NCI-H82 treated with DMSO at 0.1 percent for 48 hours (cell line): ENCODE data around the gene CALCA.

Experiments
- DNase-seq: peaks from one replicate; lab custom pipeline; 2025; ENCODE audit not compliant: unreplicated experiment; lab: John Stamatoyannopoulos, UW

The CALCA gene

DNA sequence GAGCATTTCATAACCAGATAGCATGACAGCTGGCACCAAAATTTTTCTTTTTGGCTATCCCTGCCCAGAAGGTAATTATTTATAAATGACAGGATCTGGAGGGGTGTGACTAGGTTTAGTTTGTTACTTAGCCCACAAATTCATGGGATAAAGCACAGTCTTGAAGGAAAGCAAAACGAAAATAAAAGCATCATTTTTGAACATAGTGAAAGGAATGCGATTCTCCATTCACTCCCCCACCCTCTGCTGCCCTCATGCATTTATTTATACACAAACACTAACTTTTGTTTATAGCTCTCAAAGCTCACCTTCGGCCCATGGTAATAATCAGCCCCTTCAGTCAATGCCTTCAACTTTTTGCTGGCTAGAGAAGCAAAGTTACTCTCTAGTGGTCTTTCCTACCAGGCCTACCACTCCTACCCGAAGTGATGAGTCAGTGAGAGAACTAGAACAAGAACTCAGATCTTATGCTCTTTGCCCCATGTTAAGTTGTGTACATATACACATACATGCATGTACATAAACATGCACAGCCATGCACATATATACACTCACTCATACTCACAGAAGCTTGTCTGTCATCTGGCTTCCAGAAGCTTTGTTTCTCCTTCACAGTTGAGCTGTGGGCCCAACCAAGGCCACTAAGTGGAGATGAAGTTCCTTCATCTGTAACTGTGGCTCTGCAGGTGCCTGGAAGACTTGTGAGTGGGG is 22.6 kb downstream of the CALCA start:
- no peak for DNase-seq

DNA sequence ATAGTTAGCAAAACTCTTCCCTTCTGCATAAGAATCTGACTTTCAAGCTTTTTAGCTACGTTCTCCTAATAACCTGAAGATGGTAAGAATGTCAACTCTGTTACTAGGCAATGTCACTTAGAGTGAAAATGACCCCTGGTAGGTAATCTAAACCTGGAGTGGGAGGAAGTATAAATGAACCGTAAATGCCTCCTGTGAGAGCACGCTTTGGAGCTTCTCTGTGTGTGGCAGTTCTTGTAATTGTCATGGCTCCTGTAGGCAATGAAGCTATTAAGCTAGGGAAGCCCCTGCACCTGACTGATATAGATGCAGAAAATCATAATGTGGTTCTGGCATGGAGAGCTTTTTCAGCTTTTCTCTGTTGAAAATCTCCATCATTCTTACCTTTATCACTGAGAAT is 29.4 kb downstream of the CALCA start:
- no peak for DNase-seq

DNA sequence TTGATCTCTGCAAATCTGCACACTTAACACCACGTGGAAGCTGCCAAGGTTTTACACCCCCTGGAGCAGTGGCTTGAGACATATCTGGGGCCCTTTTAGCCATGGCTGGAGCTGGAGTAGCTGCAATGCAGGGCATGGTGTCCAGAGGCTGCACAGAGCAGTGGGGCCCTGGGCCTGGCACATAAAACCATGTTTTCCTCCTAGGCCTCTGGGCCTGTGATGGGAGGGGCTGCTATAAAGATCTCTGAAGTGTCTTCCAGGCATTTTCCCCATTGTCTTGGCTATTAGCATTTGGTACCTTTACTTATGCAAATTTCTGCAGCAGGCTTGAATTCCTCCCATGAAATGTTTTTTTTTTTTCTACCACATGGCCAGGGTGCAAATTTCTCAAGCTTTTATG is 33.2 kb downstream of the CALCA start:
- DNase-seq: no peak

DNA sequence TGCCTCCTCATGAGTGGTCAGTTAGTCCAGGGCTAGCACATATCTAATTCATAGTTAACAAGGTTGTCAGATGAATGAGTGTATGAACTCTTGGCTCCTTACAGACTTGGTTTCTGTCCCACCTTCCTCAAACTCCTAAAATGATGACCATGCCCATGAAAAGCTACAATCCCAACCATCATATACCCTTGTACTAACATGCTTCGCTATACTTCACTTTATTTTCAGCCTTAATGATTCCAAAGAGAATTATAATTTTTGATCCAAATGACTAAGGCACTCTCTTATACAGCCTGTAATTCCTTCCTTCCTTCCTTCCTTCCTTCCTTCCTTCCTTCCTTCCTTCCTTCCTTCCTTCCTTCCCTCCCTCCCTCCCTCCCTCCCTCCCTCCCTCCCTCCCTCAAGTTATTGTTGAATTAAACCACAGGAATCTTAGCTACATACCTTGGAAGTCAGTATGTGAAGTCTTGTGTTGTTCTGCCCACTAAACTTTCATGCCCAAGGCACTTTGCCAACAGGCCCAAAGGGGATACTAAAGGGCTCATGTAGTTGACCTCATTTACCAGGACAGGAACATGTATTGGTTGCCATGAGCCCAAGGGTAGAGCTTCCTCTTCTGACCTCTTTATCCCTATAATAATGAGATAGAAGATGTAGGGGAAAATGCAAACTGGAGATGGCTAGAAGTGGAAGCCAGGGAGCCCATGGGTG is 37.4 kb downstream of the CALCA start:
- no peak for DNase-seq

- no peak for DNase-seq
Observed at GRCh38 chr11:14932447-14932846, 39.7 kb downstream of the CALCA start.

GRCh38 chr11:14930369-14930768 is 41.8 kb downstream of the CALCA start:
- DNase-seq: no peak

GRCh38 chr11:14927146-14927545 is 45.0 kb downstream of the CALCA start:
- DNase-seq: no peak

DNA sequence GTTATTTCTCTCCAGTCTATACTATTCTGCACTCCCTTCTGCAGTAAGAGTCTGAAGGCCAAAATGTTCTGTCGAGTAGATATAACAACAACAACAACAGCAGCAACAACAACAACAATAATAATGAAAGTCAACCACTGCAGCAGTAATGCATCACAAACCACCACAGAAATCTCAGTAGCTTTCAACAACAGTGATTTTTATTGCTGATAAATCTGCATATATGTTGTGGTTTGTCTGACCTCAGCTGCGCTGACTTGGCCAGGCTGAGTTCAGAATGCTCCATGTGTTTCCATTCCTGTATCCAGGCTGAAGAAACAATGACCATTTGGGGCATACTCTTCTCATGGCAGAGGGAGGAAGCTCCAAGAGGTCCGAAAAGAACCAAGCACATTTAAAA is 47.8 kb downstream of the CALCA start:
- no peak for DNase-seq
